Gastrocnemius medialis (tissue), 4 donors: ENCODE data around the gene PEX5L.

Experiments used
- CTCF ChIP-seq, 5 experiments: fragments of 450-650 bp in 3 of 5; fragments of 200-600 bp in 2 of 5; sonication (generic) in 2 of 5; IDR thresholded peaks in 4 of 5; conservative IDR thresholded peaks in 1 of 5; 1 replicate in 4 of 5; 2 replicates in 1 of 5; pipeline ENCODE4 v1.5.1; 2016 to 2019; ENCODE audit warnings: antibody characterized with exemption in 5 of 5, mild to moderate bottlenecking in 3 of 5, moderate library complexity in 3 of 5
- POLR2A ChIP-seq, 2 donors: fragments of 450-650 bp; IDR thresholded peaks; one replicate each; pipeline ENCODE4 v1.6.1; 2017; ENCODE audit warnings: antibody characterized with exemption in 2 of 2, mild to moderate bottlenecking in 2 of 2, moderate library complexity in 2 of 2

- TF ChIP-seq POLR2A (IDR thresholded peaks at IDR 0.05): no peak
- TF ChIP-seq CTCF (IDR thresholded peaks at IDR 0.05 in 4 of 5, conservative IDR thresholded peaks at IDR 0.05 in 1 of 5): no peak
These were observed 261.2 kb downstream of the PEX5L start for GRCh38 chr3:179775416-179776122.
